AG09319 (cell line): ENCODE results near the gene CDH12.
"Not testable (repeated sequence)": the region's sequence is repeated elsewhere in the genome, so short reads cannot be mapped to it uniquely, and the experiment has no call there.

Experiments used
- DNase-seq: peaks from one replicate; pipeline ENCODE4 v3.0.0-alpha.2; 2010; ENCODE audit warnings: low read depth; ENCODE audit errors: extremely low read depth
- CTCF ChIP-seq: IDR thresholded peaks from 2 replicates; pipeline ENCODE4 v1.5.1; 2011; ENCODE audit warnings: low read depth, mild to moderate bottlenecking, inconsistent platforms, low read length, moderate library complexity

The CDH12 gene

GRCh38 chr5:22033066-22033465 lies 820.1 kb downstream of the CDH12 start:
- no peak for DNase-seq
- TF ChIP-seq CTCF: no peak

GRCh38 chr5:22023784-22024183 lies 829.4 kb downstream of the CDH12 start:
- no peak for DNase-seq
- TF ChIP-seq CTCF: no peak

GRCh38 chr5:22012893-22013292 lies 840.3 kb downstream of the CDH12 start:
- not testable (repeated sequence) for DNase-seq

- not testable (repeated sequence) for DNase-seq
Observed at GRCh38 chr5:22010808-22011207, 842.3 kb downstream of the CDH12 start.

- DNase-seq: not testable (repeated sequence)
Observed at GRCh38 chr5:22001097-22001496, 852.0 kb downstream of the CDH12 start.

GRCh38 chr5:21985799-21986198 lies 867.3 kb downstream of the CDH12 start:
- not testable (repeated sequence) for DNase-seq

- DNase-seq: not testable (repeated sequence)
Observed at GRCh38 chr5:21951571-21951970, 901.6 kb downstream of the CDH12 start.

- DNase-seq: no peak
- no peak for TF ChIP-seq CTCF
Observed at GRCh38 chr5:21931116-21931515, 922.0 kb downstream of the CDH12 start.

GRCh38 chr5:21919414-21920022 lies 933.6 kb downstream of the CDH12 start:
- no peak for DNase-seq
- peak; percentile 38 for TF ChIP-seq CTCF

- no peak for DNase-seq
Observed at GRCh38 chr5:21918451-21918850, 934.7 kb downstream of the CDH12 start.

More at GRCh38 chr5:21918451-21918850, 934.7 kb downstream of the CDH12 start:
- no peak for TF ChIP-seq CTCF
